GM21526 (cell line): ENCODE data around the gene RBPJ.
"Not testable (repeated sequence)": the region's sequence is repeated elsewhere in the genome, so short reads cannot be mapped to it uniquely, and the experiment has no call there.

Experiments
- ATAC-seq: cut with Tn5 transposase; IDR thresholded peaks from one replicate; pipeline ENCODE4 v1.9.1; 2021; ENCODE audit warnings: moderate library complexity; ENCODE audit not compliant: unreplicated experiment, low FRiP score

The RBPJ gene

GRCh38 chr4:26300314-26301307, 20.2 kb upstream of the RBPJ start:
- no peak for ATAC-seq

- ATAC-seq = no peak
These were observed 18.5 kb upstream of the RBPJ start for GRCh38 chr4:26302031-26302899.

GRCh38 chr4:26303008-26303407, 17.8 kb upstream of the RBPJ start:
- no peak for ATAC-seq

- ATAC-seq = no peak
These were observed 13.6 kb upstream of the RBPJ start for GRCh38 chr4:26307037-26307800.

DNA sequence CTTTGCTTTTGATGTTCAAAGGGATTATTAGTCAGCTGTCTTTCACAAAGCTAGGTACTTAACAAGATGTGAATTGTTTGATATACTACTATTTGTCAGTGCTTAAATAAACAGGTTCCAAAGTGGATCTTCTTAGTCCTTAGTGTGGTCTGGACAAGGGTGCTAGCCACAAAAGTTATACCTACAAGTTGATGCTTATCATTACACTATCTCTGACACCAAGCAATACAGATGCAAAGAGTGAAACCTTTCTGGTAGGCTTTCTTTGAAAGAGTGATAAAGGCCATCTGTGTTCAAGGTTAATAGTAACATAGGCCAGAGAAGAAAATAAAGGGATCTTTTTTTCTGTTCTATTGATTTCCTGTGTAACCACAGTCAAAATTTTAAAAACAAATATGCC, 12.2 kb upstream of the RBPJ start:
- no peak for ATAC-seq

- no peak for ATAC-seq
These were observed 10.6 kb upstream of the RBPJ start for GRCh38 chr4:26310264-26310663.

DNA sequence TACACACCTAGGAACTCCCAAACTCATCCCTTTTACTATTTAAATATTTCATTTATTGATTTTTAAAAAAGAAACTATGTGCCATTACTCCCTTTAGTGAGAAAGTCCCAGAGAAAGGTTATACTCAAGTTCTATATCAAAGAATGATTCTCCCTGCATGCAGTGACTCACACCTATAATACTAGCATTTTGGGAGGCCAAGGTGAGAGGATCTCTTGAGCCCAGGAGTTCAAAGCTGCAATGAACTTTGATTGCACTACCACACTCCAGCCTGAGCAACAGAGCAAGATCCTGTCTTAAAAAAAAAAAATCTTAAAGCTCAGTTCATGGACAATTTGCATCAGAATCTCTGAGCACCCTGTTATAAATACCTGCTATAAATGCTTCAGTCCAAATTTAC, 9.2 kb upstream of the RBPJ start:
- ATAC-seq = no peak

- ATAC-seq = not testable (repeated sequence)
These were observed 5.4 kb upstream of the RBPJ start for GRCh38 chr4:26315316-26315932.

GRCh38 chr4:26317766-26318165, 3.0 kb upstream of the RBPJ start:
- ATAC-seq = no peak

GRCh38 chr4:26319467-26319948, 1.3 kb upstream of the RBPJ start:
- peak; percentile 57 for ATAC-seq

GRCh38 chr4:26319949-26320537, 771 bp upstream of the RBPJ start:
- peak; percentile 17 for ATAC-seq

DNA sequence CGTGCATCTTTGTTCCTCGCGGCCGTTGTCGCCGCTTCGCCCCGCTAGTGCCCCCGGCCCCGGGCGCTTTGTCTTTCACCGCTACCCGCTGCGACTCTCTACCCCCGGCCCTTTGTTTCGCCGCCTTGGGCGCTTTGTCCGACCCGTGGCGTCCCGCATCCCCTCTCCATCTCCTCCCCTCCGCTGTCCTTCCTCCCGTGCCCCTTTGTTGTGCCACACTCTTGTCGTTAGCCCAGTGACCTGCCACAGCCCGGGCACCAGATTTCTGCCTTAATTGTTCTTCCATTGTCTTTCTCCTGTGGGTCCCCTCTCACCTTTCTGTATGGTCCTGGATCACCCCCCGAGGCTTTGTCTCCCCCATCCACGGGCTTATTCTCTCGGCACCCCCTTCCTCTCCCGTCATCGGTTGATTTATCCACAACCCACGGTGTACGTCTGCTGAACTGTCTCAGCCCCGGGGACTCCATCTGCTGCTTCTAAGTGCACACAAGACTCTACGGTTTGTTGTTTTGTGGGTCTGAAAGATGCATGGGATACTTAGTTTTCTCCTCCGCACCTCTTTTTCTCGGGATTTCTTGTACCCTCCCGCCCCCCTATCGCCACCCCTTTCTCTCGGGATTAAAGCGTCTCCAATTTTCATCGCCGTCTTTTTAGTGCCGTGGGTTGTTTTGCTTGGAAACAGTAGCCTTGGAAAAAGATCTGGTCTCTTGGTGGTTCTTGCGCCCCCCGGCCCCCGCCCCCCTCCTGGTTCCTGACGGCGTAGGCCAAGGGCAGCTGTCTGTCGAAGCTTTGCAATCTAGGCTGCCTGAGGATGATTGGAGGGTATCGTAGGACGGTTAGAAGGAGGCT, 783 bp downstream of the RBPJ start:
- ATAC-seq = no peak

DNA sequence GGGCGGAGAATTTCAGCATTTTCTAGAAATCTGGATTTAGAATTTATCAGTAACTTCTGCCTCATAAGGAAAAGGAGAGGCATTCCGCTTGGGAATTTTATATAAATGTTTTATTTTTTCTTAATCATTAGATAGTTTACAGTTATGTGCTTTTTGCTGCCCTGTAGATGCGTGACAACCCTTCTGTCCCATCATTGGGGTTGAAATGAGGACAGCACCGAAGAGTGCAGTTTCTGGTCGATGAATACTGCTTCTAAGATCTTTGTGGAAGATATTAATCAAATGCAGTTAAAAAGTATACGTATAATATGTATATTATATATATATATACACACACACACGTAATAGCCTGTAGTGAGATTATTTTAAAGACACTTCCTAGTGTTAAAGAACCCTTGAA, 1.5 kb downstream of the RBPJ start:
- no peak for ATAC-seq

GRCh38 chr4:26323821-26324220, 3.0 kb downstream of the RBPJ start:
- ATAC-seq = no peak

- ATAC-seq = peak; percentile 31
These were observed 4.4 kb downstream of the RBPJ start for GRCh38 chr4:26325191-26325590.

- ATAC-seq = no peak
These were observed 6.0 kb downstream of the RBPJ start for GRCh38 chr4:26326791-26327190.

DNA sequence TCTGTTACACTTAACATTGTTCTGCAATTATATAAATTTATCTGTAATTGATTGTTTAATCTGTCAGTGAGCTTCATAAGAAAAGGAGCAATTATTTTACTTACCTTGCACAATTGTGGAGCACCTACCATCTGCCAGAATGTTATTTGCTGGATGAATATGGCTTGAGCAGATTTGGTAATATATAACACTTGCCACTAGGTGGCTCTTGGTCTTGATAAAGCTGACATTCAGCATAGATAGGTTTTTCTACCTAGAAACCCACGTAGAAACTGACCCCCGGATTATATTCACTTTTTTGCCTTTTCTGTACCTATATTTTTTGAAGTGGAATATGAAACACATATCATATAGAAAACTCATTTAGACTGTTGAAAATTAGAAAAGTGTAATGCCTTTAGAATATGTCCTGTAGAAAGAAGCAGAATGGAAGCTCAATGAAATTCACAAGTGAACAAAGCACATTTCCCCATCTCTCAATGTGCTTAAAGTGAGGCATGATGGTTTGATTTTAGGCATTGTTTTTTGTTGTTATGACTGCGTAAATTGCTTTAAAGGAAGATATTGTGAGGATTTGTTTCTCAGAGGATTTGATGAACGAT, 9.5 kb downstream of the RBPJ start:
- ATAC-seq = peak; percentile 57

- no peak for ATAC-seq
These were observed 10.1 kb downstream of the RBPJ start for GRCh38 chr4:26330946-26331345.
